Stimulated activated CD4-positive, alpha-beta T cell treated with anti-CD3 and anti-CD28 coated beads, Interleukin-1b, Interleukin-23, amount 100 ng/mL, for 48 hours (primary cell): ENCODE results near the gene FAM47E.
A peak's percentile ranks its signal among the peaks of the same experiment; 100 is the strongest.

Source experiments
- DNase-seq: peaks from one replicate; pipeline ENCODE4 v3.0.0-alpha.2; 2020

The FAM47E gene, protein sequence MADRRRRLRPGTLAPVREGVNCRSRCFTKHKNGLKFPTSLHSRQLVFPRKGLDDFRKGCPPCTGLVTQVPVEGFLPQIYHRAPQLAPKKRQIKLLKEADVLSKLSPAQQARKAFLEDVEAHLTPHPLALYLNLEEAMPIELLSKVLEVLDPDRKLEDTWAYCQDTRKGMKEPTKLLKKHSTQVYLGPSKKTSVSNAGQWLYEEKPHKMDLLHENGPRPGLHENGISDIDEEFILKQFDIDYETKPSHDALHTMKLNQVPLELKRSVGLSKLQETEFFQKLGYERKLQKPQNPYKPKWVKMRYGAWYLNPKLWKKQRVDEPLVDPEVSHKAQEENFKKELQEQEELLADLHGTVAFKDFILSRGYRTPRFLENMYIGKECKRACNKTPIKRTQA

DNA sequence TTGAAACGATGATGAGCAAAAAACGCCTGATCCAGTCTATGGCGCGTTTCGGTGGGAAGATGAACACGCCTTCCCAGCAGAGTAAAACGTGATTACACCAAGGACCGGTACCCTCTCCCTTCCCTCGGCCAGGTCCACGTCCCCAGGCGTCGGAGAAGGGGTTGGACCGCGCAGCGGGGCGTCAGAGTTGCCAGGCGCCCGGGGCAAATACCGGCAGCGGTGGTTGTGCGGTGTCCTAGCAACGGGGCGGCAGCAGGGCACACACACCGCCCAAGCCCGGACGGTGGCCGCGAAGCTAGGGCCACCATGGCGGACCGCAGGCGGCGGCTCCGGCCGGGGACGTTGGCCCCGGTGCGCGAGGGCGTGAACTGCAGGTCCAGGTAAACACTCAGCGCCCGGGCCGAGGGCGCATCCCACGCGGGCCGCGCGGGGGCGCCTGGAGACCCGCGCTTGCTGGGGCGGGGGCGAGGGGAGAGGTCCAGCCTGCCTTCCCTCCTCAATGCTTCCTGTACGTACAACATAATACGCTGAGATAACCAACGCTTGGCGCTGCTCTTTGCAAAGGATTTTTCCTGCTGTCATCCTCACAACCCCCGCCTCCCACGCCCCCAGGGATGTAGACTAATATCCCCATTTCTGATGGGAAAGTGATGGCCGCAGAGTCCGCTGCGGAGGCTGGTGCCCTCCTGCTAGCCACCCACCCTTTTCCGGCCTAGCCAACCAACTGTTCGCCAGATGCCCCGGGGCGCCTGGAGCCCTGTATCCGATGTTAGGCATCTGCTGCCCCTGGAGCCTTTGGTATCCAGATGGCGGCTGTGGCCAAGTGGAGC is at the start of gene FAM47E:
Gene FAM47E, plus strand, starts transcription at position 281 of the 830 bp plus-strand sequence. Its CDS starts 26 bp downstream, at position 307.
- peak; percentile 16 for DNase-seq

- no peak for DNase-seq
Measured at GRCh38 chr4:76203541-76203940, 48.0 kb upstream of the FAM47E start.

- DNase-seq = no peak
Measured at GRCh38 chr4:76204936-76205335, 46.6 kb upstream of the FAM47E start.

DNA sequence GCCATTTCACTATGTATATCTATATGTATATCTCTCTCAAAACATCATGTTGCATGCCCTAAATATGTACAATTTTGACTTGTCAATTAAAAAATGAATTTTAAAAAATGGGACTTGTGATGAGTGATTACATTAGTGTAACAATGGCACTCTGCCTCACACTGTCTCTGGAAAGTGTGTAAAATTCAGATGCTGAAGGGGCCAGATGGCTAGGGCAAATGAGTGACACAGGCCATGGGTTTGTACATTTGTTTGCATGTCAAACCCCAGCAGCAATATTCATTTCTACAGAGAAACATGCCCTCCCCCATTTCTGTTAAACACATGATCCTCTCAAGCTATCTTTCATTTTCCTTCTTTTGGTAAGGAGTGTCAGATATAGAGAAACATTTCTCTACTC is 46.0 kb upstream of the FAM47E start:
- DNase-seq = no peak

DNA sequence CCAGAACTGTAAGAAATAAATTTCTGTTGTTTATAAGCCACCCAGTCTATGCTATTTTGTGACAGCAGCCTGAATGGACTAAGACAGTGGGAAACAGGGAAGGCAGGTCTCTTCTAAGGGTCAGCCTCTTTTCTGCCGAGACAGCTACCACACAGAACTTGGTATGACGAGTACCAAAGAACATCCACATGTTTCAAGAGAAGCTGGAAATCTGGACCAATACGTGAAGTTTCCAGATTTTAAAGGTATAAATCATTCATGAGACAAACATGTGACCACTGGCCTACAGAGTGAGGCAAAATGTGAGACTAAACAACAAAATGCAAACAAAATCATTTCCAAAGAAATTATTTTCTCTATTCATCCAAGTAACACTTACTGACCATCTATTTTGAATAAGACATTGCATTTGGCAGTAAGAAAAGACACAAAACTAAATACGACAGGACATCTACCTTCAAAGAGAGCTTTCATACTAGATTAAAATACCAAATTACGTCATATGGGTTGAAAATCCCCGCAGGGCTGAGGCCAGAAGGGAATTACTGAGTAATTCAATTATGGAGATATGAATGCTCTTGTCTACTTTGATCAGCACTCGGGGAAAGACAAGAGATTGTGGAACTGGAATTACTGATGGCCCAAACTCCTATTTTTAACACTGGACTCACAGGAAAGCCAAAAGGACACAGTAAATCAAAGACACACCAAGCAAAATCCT is 45.1 kb upstream of the FAM47E start:
- DNase-seq = no peak

- DNase-seq = no peak
Measured at GRCh38 chr4:76207549-76207948, 44.0 kb upstream of the FAM47E start.

DNA sequence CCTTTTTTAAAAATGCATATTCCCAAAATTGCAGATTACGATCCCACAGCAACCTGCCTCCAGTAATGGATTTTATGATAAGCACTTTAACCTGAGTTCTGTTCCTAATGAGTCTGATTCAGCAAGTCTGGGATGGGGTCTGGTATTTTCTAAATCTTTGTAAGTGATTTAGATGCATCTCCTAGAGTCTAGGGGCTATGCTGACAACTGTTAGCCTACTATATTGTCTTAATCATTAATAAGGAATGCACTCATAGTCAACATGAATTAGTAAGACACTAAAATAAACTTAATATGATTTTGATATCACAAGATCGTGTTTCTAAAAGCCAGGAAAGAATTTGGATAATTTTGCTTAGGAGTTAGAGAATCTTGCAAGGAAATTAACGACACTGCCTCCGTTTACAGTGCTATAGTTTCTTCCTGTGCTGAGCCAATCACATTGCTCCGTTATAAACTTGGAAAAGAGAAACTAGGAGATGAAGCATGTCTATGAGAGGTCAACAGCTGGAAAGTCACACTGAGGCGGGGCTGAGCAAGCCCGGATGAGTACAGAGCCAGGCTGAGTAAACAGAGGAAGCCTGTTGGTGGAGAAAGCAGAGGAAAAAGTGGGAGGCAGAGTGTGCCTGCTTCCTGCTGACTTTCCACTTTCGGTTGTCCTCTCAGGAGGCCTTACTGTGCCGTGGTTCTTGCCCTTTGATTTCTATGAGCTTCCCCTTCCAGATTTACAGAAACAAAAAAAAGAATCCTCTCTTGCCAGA is 43.3 kb upstream of the FAM47E start:
- DNase-seq = no peak

GRCh38 chr4:76209881-76210280 is 41.6 kb upstream of the FAM47E start:
- DNase-seq = no peak

GRCh38 chr4:76210452-76210851 is 41.1 kb upstream of the FAM47E start:
- no peak for DNase-seq

DNA sequence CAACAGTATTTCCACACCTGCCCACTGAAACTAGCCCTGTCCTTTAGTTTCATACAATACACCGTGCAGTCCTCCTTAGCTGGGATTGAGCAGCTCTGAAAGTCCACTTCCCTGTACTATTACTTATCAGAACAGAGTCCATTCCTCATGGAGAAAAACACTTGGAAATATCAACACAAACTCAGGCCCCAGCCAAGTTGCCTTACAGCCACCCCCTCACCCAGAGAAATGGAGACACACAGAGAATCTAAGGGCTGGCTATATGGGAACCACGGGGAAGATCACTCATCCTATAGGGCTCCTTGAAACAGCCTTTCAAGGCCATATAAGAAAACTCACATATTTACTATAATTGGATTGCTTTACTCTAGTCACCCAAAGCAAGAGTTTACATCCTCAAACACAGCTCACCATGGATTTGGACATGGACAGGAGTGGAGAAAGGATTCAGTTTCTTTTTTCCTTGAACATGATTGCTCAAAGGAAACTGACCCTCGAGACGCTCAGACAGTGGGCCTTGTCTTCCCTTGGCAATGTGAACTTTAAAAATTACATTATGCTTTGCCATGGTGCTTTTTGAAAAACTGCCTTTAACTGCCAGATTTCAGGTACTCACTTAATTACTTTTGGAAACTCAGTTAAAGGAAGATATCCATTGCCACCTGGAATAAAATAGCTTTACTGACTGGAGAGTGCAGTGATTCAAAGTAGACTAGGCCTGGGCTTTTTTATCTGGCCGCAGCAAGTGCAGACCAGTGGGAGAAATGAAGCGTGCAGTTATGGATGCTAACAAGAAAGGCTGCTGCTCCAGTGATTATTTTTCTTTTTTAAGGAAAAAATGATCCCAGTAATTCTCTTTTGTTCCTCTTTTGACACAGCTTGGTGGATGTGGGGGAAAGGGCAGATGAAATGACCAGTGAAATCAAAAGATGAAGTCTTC is 39.5 kb upstream of the FAM47E start:
- DNase-seq = no peak

- peak; percentile 24 for DNase-seq
Measured at GRCh38 chr4:76212851-76213414, 38.6 kb upstream of the FAM47E start.

- peak; percentile 65 for DNase-seq
Measured at GRCh38 chr4:76213415-76214176, 37.9 kb upstream of the FAM47E start, which contains the start of gene SCARB2. TSS of gene SCARB2 (minus strand) at chr4:76213824. CDS start at chr4:76213543, 281 bp downstream.

DNA sequence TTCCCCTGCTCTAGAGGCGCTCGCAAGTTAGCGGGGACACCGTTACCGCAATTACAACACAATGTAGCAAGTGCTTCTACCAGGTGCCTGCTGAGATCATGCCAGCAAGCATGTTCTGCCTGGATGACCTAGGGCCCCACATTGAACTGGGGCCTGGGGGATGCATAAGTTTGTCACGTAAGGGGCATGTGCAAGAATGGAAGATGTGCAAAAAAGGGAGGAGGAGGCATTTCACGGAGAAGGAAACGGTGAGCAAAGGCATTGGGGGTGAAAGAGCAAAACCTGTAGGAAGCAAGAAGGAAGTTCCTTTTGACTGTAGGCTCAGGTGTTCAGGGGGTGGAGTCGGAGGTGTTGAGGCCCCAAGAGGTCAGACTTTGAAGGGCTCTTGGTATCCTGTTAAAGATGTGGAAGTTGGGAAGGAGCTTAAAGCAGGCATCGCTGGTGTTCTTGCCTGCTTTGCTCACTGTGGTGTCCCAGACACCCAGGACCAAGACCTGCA is 37.3 kb upstream of the FAM47E start:
- DNase-seq = no peak

DNA sequence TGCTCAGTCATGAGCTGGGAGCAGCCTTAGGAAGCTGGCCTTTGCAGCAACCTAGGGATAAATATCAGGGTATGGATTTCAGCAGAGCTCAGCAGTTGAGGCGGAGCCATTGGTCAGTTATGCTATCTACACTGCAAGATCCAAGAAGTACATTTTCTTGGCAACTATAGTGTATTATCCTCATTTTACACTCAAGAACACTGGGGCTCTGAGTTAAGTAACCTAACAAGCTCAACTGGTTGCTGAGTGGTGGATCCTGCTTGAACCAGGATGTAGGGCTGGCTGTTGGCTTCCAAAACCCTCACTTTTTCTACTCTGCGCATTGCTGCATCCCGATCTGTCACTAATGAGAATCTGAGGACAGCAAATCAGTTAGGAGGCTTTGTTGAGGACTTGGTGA is 36.4 kb upstream of the FAM47E start:
- no peak for DNase-seq

DNA sequence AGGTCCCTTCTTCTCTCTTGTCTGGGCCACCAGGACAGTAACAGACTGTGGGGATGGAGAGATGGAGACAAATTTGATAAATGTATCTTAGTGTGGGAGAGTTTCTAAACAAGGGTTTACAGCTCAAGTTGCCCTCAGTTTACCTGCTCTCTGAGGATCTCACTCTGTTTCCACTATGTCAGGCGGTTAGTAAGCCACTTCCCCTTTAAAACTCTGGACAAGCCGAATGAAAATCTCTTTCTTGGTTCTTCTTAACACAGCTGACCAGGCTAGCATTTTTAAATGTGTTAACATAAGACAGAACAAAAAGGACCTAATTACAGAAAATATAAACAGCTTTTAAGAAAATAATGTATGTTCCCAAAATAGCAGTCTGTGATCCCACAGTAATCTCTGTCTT is 35.0 kb upstream of the FAM47E start:
- DNase-seq = no peak

DNA sequence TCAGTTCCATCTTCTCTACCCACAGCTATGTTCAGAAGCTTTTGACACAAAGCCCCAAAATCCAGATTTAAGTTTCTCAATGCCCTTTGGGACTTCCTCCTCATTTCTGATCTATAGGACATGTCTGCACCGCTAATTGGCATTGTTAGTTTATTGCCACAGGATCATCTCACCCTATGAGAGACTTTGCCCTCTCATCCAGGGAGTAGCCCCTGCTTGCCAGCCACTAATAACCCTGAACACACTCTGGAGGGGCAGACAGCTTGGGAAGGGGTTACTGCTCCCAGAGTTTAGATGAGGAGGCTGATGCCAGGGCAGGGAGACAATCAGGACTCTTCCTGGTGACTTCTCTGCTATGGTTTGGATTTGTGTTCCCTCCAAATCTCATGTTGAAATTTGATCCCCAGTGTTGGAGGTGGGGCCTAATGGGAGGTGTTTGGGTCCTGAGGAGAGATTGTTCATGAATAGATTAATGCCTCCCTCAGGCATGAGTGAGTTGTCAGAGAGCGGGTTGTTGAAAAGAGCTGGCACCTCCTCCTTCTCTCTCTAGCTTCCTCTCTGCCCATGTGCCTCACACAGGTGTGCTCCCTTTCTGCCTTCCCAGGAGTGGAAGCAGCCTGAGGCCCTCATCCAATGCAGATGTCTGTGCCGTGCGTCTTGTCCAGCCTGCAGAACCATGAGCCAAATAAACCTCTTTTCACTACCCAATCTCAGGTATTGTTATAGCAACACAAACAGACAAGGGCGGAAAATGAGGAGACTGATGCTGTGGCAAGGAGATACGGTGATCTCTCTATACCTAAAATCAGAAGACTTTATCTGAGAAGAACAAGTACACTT is 34.3 kb upstream of the FAM47E start:
- DNase-seq = no peak

DNA sequence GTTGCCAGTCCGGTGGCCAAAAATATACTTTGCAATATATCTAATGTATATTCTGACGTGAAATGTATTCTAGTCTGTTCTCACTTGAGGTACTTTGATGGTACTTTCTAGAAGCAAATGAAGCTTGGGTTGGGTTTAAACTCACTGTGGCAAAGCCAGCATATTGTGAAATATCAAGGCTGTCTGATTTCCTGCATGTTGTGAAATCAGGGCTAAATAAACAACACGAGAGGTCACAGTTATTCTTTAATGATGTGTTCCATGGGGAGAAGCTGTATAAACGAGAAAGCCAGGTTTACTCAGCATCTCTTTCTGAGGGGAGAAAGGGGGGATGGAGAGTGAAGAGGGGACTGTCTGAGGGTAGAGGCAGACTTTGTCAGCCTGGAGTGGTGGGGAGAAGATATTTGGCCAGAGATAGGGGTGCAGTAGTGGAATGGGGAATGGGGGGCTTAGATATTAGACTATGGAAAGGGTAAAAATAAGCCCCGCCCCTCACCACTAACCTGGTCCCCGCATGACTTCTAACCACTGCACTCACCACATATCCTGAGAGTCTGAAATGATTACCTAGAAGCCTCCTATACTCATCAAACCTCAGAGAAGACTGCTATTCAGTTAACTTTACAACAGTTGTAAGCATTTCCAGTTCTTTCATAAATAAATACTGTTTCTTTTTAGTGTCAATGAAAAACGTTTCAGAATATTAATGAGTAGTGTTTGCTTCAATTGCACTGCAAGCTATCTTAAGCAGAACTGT is 32.0 kb upstream of the FAM47E start:
- DNase-seq = no peak

GRCh38 chr4:76224171-76224570 is 27.4 kb upstream of the FAM47E start:
- DNase-seq = no peak
